Measurements from ENCODE around the gene NIN.

The NIN gene

GRCh38 chr14:50839048-50839447 lies 8.1 kb upstream of the NIN start:
- no peak for DNase-seq

GRCh38 chr14:50837850-50838470 lies 7.0 kb upstream of the NIN start:
- DNase-seq, result no peak

GRCh38 chr14:50837271-50837670 lies 6.3 kb upstream of the NIN start:
- DNase-seq, result no peak

GRCh38 chr14:50836515-50836914 lies 5.6 kb upstream of the NIN start:
- DNase-seq, result no peak

GRCh38 chr14:50835280-50835679 lies 4.3 kb upstream of the NIN start:
- no peak for DNase-seq

GRCh38 chr14:50834802-50835276 lies 3.9 kb upstream of the NIN start:
- no peak for DNase-seq

GRCh38 chr14:50832935-50833630 lies 2.1 kb upstream of the NIN start:
- no peak for DNase-seq

GRCh38 chr14:50831726-50832168 lies 785 bp upstream of the NIN start:
- DNase-seq, result no peak

- peak; percentile 13 for DNase-seq
Observed at GRCh38 chr14:50830044-50830931, 674 bp downstream of the NIN start.

- DNase-seq, result no peak
Observed at GRCh38 chr14:50829489-50830043, 1.4 kb downstream of the NIN start.

- no peak for DNase-seq
Observed at GRCh38 chr14:50828721-50829488, 2.1 kb downstream of the NIN start.

- no peak for DNase-seq
Observed at GRCh38 chr14:50826681-50827080, 4.3 kb downstream of the NIN start.

- DNase-seq, result no peak
Observed at GRCh38 chr14:50825307-50825706, 5.7 kb downstream of the NIN start.

- DNase-seq, result no peak
Observed at GRCh38 chr14:50823762-50824636, 7.0 kb downstream of the NIN start.

GRCh38 chr14:50823051-50823761 lies 7.8 kb downstream of the NIN start:
- no peak for DNase-seq

GRCh38 chr14:50822501-50823042 lies 8.4 kb downstream of the NIN start:
- DNase-seq, result no peak

GRCh38 chr14:50821510-50822464 lies 9.2 kb downstream of the NIN start:
- no peak for DNase-seq

- DNase-seq, result no peak
Observed at GRCh38 chr14:50820786-50821509, 10.0 kb downstream of the NIN start.
